SK-N-SH treated with all-trans-retinoic acid at 6 μM for 48 hours (cell line): ENCODE data around the gene ATG10.
"Not testable (repeated sequence)": the region's sequence is repeated elsewhere in the genome, so short reads cannot be mapped to it uniquely, and the experiment has no call there.

Experiments
- ATAC-seq: fragments of 200-7000 bp; cut with Tn5 transposase; 3 replicates; pipeline ENCODE4 v1.9.1; 2020; ENCODE audit warnings: mild to moderate bottlenecking, moderate library complexity
- BACH2 ChIP-seq: fragments of 250-450 bp; sonication (Bioruptor Pico); IDR thresholded peaks from 2 replicates; pipeline ENCODE4 v1.9.0; 2021; ENCODE audit warnings: mild to moderate bottlenecking, borderline replicate concordance
- CSDC2 ChIP-seq: fragments of 250-450 bp; sonication (Bioruptor Pico); IDR thresholded peaks from 2 replicates; pipeline ENCODE4 v1.5.0; 2020; ENCODE audit warnings: mild to moderate bottlenecking, moderate library complexity
- CSRNP3 ChIP-seq: fragments of 250-450 bp; sonication (Bioruptor Pico); IDR thresholded peaks from 2 replicates; pipeline ENCODE4 v1.5.1; 2021; ENCODE audit warnings: mild to moderate bottlenecking, moderate library complexity
- ESRRG ChIP-seq: fragments of 250-450 bp; sonication (Bioruptor Pico); IDR thresholded peaks from 2 replicates; pipeline ENCODE4 v1.6.1; 2021; ENCODE audit warnings: mild to moderate bottlenecking
- GLIS3 ChIP-seq: fragments of 250-450 bp; sonication (Bioruptor Pico); IDR thresholded peaks from 2 replicates; pipeline ENCODE4 v1.5.0; 2020; ENCODE audit warnings: mild to moderate bottlenecking, moderate library complexity
- ISL1 ChIP-seq: fragments of 250-450 bp; sonication (Bioruptor Pico); IDR thresholded peaks from 2 replicates; pipeline ENCODE4 v2.1.2; 2022; ENCODE audit warnings: mild to moderate bottlenecking, moderate library complexity
- OSR1 ChIP-seq: fragments of 250-450 bp; sonication (Bioruptor Pico); IDR thresholded peaks from 2 replicates; pipeline ENCODE4 v1.8.0; 2022; ENCODE audit warnings: moderate library complexity, mild to moderate bottlenecking, inconsistent platforms
- PATZ1 ChIP-seq: fragments of 250-450 bp; sonication (Bioruptor Pico); IDR thresholded peaks from 2 replicates; pipeline ENCODE4 v1.8.0; 2020; ENCODE audit warnings: mild to moderate bottlenecking, moderate library complexity, borderline replicate concordance
- PPARA ChIP-seq: fragments of 250-450 bp; sonication (Bioruptor Pico); IDR thresholded peaks from 2 replicates; pipeline ENCODE4 v1.5.0; 2020; ENCODE audit warnings: mild to moderate bottlenecking, borderline replicate concordance
- RARB ChIP-seq: fragments of 250-450 bp; sonication (Bioruptor Pico); IDR thresholded peaks from 2 replicates; pipeline ENCODE4 v1.8.0; 2021; ENCODE audit warnings: mild to moderate bottlenecking, moderate library complexity
- SNAI2 ChIP-seq: fragments of 250-450 bp; sonication (Bioruptor Pico); IDR thresholded peaks from 2 replicates; pipeline ENCODE4 v1.5.0; 2020; ENCODE audit warnings: mild to moderate bottlenecking, moderate library complexity
- TCF4 ChIP-seq: fragments of 250-450 bp; sonication (Bioruptor Pico); IDR thresholded peaks from 2 replicates; pipeline ENCODE4 v1.8.0; 2021; ENCODE audit warnings: mild to moderate bottlenecking, moderate library complexity, borderline replicate concordance
- TOX ChIP-seq: fragments of 250-450 bp; sonication (Bioruptor Pico); IDR thresholded peaks from 2 replicates; pipeline ENCODE4 v1.8.0; 2021; ENCODE audit warnings: mild to moderate bottlenecking, moderate library complexity, borderline replicate concordance
- ZC3H10 ChIP-seq: fragments of 250-450 bp; sonication (Bioruptor Pico); IDR thresholded peaks from 2 replicates; pipeline ENCODE4 v1.5.1; 2021; ENCODE audit warnings: mild to moderate bottlenecking, moderate library complexity
- ZFP3 ChIP-seq: fragments of 250-450 bp; sonication (Bioruptor Pico); IDR thresholded peaks from 2 replicates; pipeline ENCODE4 v1.5.0; 2020; ENCODE audit warnings: mild to moderate bottlenecking, moderate library complexity
- ZNF565 ChIP-seq: fragments of 450-650 bp; formaldehyde crosslinking; conservative IDR thresholded peaks from 2 replicates; pipeline ENCODE4 v1.5.0; 2020; ENCODE audit warnings: low read depth, mild to moderate bottlenecking, moderate library complexity
- ZNF70 ChIP-seq: fragments of 450-650 bp; formaldehyde crosslinking; IDR thresholded peaks from 2 replicates; pipeline ENCODE4 v1.5.0; 2020; ENCODE audit warnings: mild to moderate bottlenecking, moderate library complexity
- ZNF8 ChIP-seq: fragments of 450-650 bp; formaldehyde crosslinking; IDR thresholded peaks from 2 replicates; pipeline ENCODE4 v1.5.0; 2020; ENCODE audit warnings: mild to moderate bottlenecking, moderate library complexity

Gene ATG10

DNA sequence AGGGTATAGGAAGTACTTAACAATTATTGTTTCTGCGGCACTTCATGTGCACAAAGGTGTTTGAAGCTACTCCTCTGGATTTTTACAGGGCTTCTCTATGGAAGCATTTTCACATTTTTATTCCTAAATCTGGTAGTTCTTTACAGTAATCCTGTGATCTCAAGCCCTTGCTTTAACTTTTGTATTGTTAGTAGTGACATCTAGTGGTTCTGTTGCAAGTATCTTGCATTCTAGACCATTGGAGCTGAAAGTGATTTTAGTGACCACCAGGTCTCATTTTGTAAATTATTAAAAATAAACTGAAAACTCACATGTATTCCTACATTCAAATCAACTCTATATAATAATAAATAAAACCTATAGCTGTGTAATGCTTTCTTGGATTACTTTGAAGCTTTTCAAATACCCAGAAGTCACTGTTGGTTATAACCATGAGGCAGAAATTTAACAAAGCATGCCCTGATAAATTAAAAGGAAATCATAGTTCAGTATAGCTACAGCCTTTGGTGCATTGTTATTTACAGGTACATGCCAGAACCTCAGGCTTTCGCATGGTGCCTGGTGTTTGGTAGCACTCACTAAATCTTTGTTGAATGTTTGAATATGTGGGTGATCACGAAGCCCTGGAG lies 287.5 kb downstream of the ATG10 start:
- no peak for TF ChIP-seq CSDC2 (CRISPR knock-in tag)
- no peak for TF ChIP-seq GLIS3 (CRISPR knock-in tag)
- ATAC-seq, result peak; percentile 86

GRCh38 chr5:82265047-82265446 lies 293.2 kb downstream of the ATG10 start:
- no peak for ATAC-seq
- no peak for TF ChIP-seq SNAI2 (CRISPR knock-in tag)
- TF ChIP-seq PATZ1 (CRISPR knock-in tag), result no peak
- no peak for TF ChIP-seq ZNF565
- no peak for TF ChIP-seq RARB (CRISPR knock-in tag)
- no peak for TF ChIP-seq ISL1 (CRISPR knock-in tag)
- no peak for TF ChIP-seq GLIS3 (CRISPR knock-in tag)
- TF ChIP-seq OSR1 (CRISPR knock-in tag), result no peak
- TF ChIP-seq ZNF70 (CRISPR knock-in tag), result no peak
- TF ChIP-seq ZFP3 (CRISPR knock-in tag), result no peak
- no peak for TF ChIP-seq PPARA
- no peak for TF ChIP-seq CSRNP3
- TF ChIP-seq ZNF8 (CRISPR knock-in tag), result no peak
- no peak for TF ChIP-seq CSDC2 (CRISPR knock-in tag)
- no peak for TF ChIP-seq TOX
- no peak for TF ChIP-seq BACH2 (CRISPR knock-in tag)
- no peak for TF ChIP-seq ZC3H10
- TF ChIP-seq TCF4 (CRISPR knock-in tag), result no peak

GRCh38 chr5:82267297-82267933 lies 295.6 kb downstream of the ATG10 start:
- ATAC-seq, result not testable (repeated sequence)

DNA sequence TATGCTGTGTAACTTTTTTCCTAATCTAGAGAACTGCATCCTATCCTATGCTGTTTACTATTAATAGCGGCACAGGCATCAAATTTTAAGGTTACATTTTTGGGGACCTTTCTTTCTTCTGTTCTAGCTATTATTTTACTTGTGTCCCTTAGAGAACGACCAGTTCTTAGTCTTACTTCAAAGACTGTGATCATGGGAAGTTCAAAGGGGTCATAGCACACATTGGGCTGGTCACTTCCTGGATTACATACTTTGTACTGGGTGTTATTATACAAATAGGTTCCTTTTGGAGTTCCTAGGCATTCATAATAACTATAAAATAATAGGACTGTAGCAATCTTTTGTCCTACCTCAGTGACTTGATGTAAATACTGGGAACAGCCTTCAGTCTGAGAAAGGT lies 297.5 kb downstream of the ATG10 start:
- not testable (repeated sequence) for ATAC-seq

- ATAC-seq, result peak; percentile 47
Observed at GRCh38 chr5:82272571-82273356, 300.9 kb downstream of the ATG10 start.

DNA sequence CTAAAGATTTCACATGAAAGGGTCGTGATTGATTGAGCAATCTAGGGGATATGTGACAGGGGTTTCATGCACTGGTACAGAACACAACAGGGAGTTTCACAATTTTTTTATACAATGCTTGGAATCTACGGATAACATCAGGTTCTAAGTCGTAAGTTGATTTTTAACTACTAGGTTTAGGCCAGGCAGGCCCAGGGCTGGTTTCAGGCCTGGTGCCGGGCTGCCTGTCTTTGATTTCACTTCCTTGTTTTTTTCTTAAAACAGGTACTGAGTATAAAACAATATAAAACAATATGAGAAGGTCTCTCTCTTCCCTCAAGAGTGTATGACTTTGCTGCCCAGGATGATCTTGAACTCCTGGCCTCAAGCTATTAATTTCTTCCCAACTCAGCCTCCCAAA lies 301.6 kb downstream of the ATG10 start:
- ATAC-seq, result not testable (repeated sequence)

- ATAC-seq, result no peak; the same call in 2 of the 3 replicates
Observed at GRCh38 chr5:82274343-82275211, 302.8 kb downstream of the ATG10 start.

More at GRCh38 chr5:82274343-82275211, 302.8 kb downstream of the ATG10 start:
- TF ChIP-seq ESRRG (CRISPR knock-in tag), result 0 out of 2 replicates have a peak, but pooled peaks have one; percentile 11
- no peak for TF ChIP-seq GLIS3 (CRISPR knock-in tag)
- TF ChIP-seq, all 23 proteins: peak for 1
